ENCODE measurements around the gene FGF14.

FGF14 gene

GRCh38 chr13:101783554-101783953 lies 618.3 kb downstream of the FGF14 start:
- TF ChIP-seq, protein P1, sequence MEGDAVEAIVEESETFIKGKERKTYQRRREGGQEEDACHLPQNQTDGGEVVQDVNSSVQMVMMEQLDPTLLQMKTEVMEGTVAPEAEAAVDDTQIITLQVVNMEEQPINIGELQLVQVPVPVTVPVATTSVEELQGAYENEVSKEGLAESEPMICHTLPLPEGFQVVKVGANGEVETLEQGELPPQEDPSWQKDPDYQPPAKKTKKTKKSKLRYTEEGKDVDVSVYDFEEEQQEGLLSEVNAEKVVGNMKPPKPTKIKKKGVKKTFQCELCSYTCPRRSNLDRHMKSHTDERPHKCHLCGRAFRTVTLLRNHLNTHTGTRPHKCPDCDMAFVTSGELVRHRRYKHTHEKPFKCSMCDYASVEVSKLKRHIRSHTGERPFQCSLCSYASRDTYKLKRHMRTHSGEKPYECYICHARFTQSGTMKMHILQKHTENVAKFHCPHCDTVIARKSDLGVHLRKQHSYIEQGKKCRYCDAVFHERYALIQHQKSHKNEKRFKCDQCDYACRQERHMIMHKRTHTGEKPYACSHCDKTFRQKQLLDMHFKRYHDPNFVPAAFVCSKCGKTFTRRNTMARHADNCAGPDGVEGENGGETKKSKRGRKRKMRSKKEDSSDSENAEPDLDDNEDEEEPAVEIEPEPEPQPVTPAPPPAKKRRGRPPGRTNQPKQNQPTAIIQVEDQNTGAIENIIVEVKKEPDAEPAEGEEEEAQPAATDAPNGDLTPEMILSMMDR (IDR thresholded peaks at IDR 0.05; ENCODE audit: low read depth, low read length) = no peak
- DNase-seq (ENCODE audit: extremely low read depth, low read depth) = no peak

DNA sequence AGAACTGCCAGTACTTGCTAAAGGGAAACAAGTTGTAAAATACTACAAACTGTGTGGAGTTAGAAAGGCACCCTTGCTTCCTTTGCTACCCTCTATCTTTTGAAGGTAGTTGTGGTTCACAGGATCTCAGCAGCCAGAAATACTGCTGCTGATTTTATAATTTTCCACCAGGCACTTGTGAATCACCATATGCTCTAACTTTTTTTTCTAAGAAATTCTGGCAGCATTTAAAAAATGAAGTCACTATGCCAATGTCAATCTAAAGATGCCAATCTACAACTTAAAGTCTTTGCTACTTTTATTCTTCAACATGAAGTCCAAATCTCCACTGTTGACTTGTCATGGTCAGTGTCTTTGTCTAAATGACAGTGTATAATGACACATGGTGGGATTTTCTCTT lies 621.6 kb downstream of the FGF14 start:
- DNase-seq (ENCODE audit: extremely low read depth, low read depth) = no peak
- TF ChIP-seq, protein P1 (IDR thresholded peaks at IDR 0.05; ENCODE audit: low read depth, low read length) = no peak

DNA sequence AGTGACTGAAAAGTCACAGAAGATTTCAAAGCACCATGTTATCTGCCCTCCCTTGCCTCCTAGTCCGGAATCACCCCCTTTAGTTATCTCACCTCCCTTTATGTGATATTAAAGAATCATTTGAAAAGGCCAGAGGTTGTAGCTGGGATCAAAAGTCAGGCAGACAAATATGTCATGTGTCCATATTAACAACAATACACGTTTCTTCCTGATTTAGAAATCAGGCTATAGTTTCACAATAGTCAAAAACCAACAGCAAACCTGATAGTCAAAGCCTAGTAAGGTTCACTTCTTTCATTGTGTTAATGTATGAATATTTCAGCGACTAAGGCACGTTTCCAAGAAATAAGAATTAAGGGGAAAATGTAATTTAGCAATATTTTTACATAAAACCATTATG lies 622.7 kb downstream of the FGF14 start:
- TF ChIP-seq, protein P1 (IDR thresholded peaks at IDR 0.05; ENCODE audit: low read depth, low read length) = no peak
- no peak for DNase-seq (ENCODE audit: extremely low read depth, low read depth)

GRCh38 chr13:101775267-101775666 lies 626.6 kb downstream of the FGF14 start:
- no peak for DNase-seq (ENCODE audit: extremely low read depth, low read depth)
- TF ChIP-seq, protein P1 (IDR thresholded peaks at IDR 0.05; ENCODE audit: low read depth, low read length) = no peak

GRCh38 chr13:101774393-101774792 lies 627.5 kb downstream of the FGF14 start:
- DNase-seq (ENCODE audit: extremely low read depth, low read depth) = no peak
- TF ChIP-seq, protein P1 (IDR thresholded peaks at IDR 0.05; ENCODE audit: low read depth, low read length) = no peak

- TF ChIP-seq, protein P1 (IDR thresholded peaks at IDR 0.05; ENCODE audit: low read depth, low read length) = no peak
- DNase-seq (ENCODE audit: extremely low read depth, low read depth) = no peak
Observed at GRCh38 chr13:101773062-101773461, 628.8 kb downstream of the FGF14 start.

DNA sequence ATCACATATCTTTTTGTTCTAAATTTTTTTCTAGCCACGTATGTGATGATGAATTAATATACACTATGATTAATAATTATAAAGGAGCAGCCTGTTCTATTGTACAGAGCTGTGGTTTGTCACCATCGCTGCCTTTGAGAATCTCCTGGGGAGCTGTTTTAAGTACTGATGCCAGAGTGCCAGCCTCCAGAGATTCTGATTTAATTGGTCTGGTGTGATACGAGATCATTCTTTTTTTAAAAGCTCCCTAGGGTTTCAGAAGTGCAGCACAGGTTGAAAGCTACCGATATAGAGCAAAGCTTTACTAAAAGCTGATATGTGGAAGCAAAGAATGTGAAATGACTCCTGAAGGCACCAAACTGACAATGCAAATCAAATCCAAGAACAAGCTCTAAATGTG lies 634.7 kb downstream of the FGF14 start:
- TF ChIP-seq, protein P1 (IDR thresholded peaks at IDR 0.05; ENCODE audit: low read depth, low read length) = no peak
- DNase-seq (ENCODE audit: extremely low read depth, low read depth) = no peak
